Activated naive CD4-positive, alpha-beta T cell (primary cell): ENCODE results near the gene SFTPD.
"Not testable (repeated sequence)": the region's sequence is repeated elsewhere in the genome, so short reads cannot be mapped to it uniquely, and the experiment has no call there.

Experiments
- DNase-seq, 4 experiments: peaks; one replicate each; lab custom pipeline; 2025; lab: John Stamatoyannopoulos, UW

The SFTPD gene

GRCh38 chr10:79948976-79949722 is at the start of gene SFTPD:
Gene SFTPD (minus strand): TSS chr10:79949105. CDS start chr10:79946659, 2,446 bp downstream.
- DNase-seq = no peak

DNA sequence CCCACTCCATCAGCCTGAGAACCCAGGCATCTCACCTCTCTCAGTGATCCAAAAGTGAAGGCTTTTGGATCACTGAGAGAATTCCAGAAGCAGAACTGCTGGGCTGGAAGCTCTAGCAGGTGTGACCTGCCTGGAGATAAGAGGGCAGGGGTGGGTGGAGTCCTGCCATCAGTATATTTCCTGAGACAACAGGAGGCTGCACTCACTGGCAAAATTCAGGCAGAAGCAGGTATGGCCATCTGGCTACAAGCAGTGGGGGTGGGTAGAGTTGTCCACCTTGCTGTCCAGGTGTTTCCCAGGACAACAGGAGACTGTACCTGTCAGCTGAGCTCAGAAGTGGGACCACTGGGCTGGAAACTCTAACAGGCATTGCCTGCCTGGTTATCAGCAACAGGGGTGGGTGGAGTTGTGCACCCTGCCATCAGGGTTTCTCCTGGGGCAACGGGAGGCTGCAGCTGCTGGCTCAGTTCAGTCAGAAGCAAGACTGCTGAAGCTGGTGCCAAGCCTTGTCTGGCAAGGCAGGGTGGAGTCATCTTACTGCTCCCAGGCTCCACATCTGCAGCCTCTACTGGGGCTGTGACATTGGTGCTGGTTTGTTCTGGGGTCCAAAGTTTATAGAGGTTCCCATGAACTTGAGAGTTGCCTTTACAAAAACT is 47.2 kb upstream of the SFTPD start:
- no peak for DNase-seq

- DNase-seq = no peak
These were observed 45.7 kb upstream of the SFTPD start for GRCh38 chr10:79994556-79994955.

- not testable (repeated sequence) for DNase-seq
These were observed 39.3 kb upstream of the SFTPD start for GRCh38 chr10:79988199-79988598.

DNA sequence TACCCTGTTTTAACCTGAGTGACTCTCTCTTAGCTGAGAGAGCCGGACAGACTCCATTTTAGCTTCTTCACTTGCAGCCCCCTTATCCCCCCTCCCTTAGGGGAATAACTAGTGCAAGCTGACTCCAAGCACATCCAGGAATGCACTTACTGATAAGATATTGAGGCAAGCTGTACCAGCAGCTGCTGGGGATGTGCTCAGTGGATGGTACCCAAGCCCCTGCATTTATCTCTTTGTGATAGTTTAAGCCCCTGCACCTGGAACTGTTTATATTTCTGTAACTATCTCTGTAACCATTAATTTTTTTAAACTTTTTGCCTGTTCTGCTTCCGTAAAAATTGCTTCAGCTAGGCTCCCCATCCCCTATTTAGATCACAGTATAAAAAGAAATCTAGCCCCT is 37.8 kb upstream of the SFTPD start:
- not testable (repeated sequence) for DNase-seq

DNA sequence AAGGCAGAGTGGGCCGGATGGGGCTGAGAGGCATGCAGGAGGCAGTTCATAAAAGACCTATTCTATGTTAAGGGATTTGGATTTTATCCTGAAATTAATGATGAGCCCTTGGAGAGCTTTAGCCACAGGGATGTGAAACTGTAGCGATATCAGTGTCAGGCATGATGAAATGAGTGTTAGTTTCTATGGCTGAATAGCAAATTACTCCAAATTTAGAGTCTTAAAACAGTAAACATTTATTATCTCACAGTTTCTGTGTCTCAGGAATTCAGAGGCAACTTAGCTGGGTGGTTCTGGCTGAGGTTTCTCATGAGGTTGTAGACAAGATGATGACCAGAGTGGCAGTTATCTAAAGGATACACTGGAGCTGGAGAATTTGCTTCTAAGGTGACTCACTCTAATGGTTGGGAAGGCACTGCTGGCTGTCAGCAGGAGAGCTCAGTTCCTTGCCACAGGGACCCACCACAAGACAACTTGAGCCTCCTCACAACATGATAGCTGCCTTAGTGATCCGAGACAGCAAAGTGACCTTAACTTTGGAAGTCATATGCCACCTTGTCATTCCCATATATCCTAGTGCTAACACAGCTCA is 36.7 kb upstream of the SFTPD start:
- DNase-seq = no peak

GRCh38 chr10:79984851-79985250 is 35.9 kb upstream of the SFTPD start:
- no peak for DNase-seq

GRCh38 chr10:79983286-79983909 is 34.5 kb upstream of the SFTPD start:
- DNase-seq = no peak

- DNase-seq = no peak
These were observed 34.0 kb upstream of the SFTPD start for GRCh38 chr10:79982861-79983260.

DNA sequence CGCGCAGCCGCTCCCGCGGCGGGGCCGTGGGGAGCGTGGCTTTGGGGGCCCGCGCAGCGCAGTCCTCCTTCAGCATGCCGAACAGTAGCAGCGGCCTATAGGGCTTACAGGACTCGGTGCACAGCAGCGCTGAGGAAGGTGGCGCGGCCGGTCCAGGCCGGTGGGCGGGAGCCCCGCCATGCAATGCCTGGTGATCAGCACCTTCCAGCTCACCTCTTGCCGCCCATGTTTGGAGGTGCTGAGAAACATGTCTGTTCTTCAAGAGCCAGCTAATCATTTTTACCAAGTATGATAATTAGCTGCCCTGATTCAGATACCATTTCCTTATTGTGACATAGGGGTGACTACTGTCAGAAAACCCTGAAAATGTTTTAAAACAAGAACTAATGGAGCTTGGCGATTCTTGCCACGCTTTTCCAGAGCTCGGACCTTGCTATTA is 33.5 kb upstream of the SFTPD start:
- DNase-seq = no peak

DNA sequence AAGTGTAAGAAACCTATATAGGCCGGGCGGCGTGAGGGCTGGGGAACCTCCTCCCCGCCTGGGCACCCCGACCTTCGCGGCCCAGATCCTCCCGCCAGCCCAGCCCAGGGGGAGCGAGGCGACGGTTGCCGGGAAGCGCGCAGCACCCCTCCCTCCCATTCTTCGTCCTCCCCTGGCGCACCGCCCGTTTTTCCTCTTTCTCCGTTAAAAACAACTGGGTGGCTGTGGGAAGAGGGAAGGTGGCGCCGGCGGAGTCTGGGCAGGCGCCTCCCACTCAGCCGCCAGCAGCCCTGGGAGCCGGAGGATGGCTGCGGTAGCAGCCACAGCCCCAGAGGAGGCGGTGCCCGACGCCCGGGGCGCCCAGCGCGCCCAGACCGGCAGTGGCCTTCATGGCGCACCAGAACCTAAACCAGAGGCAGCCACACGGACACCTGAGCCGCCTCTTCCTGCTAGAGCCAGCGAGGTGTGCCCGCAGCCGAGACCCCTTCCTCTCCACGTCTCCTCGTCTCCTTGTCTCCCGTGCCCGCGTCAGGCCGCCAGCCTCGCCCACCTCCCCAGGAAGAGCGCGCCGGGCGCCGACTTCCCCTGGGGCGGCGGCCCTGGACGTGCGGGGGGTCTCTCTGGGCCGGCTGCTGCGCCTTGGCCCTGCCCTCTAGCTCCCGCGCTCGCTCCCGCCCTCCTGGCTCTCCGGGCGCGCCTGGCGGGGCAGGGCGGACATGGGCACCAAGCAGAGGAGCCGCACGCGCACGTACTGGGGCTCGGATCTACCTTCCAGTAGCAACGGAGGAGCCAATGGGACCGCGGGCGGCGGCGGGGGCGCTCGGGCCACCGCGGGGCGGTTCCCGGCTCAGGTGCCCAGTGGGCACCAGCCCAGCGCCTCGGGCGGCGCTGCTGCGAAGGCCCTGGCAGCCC is 32.8 kb upstream of the SFTPD start:
- no peak for DNase-seq

DNA sequence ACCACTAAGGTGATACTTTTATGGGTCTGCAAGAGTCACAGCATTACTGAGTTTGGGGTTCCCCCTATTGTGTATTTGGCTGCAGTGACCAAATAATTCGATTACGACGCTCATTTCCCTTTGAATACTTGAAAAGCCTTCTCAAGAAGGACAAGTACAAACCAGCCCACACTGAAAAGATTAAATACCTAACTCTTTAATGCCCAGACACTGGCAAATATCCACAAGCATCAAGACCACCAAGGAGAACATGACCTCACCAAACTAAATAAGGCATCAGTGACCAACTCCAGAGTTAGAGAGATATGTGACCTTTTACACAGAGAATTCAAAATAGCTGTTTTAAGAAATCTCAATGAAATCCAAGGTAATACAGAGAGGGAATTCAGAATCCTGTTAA is 31.8 kb upstream of the SFTPD start:
- DNase-seq = no peak

DNA sequence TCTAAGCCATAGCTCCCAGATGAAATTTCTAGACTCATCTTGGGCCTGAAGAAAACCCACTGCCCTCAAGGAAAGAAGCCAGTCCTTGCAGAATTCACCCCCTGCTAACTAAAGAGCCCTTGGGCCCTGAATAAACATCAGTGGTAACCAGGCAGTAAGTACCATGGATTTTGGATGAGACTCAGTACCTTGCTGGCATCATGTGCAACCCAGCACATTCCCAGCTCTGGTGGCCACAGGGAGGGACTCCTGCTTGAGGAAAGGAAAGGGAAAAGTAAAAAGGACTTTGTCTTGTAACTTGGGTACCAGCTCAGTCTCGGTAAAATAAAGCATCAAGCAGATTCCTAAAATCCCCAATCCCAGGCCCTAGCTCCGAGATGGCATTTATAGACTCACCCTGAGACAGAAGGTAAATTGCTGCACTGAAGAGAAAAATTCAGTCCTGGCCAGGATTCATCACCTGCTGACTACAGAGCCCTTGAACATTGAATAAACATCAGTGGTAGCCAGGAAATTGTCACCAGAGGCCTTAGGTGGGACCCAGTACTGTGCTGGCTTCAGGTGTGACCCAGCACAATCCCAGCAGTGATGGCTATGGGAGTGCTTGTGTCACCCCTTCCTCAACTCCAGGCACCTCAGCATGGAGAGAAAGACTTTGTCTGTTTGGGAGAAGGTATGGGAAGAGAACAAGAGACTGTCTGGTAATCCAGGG is 31.2 kb upstream of the SFTPD start:
- DNase-seq = no peak

GRCh38 chr10:79979310-79979975 is 30.5 kb upstream of the SFTPD start:
- DNase-seq = no peak

DNA sequence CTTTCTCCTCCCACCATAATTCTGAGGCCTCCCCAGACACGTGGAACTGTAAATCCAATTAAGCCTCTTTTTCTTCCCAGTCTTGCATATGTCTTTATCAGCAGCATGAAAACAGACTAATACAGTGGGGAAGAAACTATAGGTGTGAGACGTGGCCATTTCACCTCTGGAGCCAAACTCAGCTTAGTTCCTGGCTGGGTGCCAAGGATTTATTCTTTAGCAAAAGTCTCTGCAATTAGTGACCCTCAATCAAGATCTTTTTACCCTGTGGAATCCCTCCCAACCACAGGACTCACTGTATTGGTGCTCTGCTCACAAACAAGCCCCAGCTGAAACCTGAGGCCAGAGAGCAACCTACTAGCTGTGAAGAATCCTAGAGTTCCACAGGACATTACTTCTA is 28.1 kb upstream of the SFTPD start:
- no peak for DNase-seq

DNA sequence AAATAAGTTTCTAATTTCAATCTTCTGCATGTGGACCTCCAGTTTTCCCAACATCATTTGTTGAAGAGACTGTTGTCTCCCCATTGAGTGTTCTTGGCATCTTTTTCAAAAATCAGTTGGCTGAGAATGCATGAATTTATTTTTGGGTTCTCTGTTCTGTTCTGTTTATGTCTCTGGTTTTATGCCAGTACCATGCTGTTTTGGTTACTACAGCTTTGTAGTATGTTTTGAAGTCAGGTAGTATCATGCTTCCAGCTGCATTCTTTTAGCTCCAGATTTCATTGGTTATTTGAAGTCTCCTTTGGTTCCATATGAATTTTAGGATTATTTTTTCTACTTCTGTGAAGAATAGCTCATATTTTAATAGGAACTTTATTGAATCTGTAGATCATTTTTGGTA is 21.2 kb upstream of the SFTPD start:
- no peak for DNase-seq

- DNase-seq = no peak
These were observed 999 bp downstream of the SFTPD start for GRCh38 chr10:79947787-79948424.

- no peak for DNase-seq
These were observed 1.9 kb downstream of the SFTPD start for GRCh38 chr10:79947083-79947415.

DNA sequence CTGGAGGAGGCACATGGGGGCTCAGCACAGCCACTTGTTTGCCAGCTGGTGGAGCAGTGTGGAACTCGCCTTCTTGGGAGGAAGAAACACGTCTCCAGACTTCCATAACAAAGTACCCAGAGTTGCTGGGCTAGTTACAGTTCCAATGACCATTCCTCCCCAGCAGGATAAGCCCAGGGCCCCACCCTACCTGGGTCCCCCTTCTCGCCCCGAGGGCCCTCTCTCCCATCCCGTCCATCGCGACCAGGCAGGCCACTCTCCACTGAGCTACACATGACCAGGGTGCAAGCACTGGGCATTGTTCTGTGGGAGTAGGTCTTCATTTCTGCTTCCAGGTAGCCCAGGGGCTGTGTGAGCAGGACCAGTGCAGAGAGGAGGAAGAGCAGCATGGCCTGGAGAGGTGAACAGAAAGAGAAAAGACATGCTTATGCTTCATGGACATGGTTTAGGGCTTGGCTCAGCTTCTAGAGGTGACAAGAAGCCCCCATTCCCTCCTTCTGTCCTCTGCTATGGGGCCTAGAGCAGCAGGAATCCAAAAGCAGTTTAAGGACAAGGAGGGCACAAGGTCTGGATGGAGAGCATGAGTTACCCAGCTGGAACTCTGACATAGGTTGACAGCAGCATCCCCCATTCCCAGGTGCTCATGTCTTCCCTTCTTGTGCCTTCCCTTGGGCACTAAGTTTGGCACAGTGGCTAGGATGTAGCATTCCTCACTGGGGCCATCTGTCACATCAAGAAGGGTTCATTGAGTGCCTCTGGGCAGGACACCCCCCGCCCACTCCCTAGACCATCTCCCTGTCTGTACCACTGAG is 2.4 kb downstream of the SFTPD start:
- no peak for DNase-seq
